ENCODE measurements around the gene ACRV1. TPM values are rescaled to one million over a fixed set of nuclear protein-coding genes. Genes with fewer than 3 reads are reported as not detected.
A peak's percentile ranks its signal among the peaks of the same experiment; 100 is the strongest.

ACRV1 gene
- total and polyA plus RNA-seq, 12 donors, result not detected

DNA sequence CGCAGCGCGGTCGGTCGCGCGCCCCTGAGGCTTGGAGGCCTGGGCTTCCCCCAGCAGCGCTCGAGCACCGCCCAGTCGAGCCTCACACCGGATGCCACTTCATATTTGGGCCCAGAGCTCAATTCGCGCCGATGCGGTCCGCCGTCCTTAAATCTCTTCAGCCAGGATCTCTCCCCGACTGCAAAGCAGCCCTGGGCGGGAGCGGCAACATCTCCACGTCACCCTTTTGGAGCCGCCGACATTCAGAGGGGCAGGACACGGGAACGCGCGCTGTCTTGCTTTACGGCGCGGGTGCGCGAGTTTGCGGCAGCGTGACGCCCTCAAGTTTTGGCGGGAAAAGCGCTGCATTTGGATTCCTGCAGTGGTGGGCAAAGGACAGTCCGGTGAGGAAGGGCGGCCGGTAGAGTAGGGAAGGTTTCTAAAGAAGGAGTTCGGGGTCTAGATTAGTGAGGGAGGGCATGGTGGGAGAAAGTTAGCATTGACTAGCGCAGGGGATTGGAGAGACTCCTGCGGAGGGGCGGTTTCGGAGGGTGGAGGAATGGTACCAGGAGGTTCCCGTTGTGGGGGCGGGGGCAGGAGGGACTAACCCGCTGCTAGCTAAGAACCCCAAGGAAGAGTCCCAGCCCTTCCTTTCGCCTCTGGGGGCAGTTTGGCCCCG is 54.9 kb downstream of the ACRV1 start:
- H3K4me1 ChIP-seq, result peaks cover 0 to 28% (median 20%) of the 10 kb centered on the region in 9 donors
- ATAC-seq (peak; percentile 95 to 98 (median 97)), DNase-seq (peak; percentile 87)
- TF ChIP-seq, protein P1, sequence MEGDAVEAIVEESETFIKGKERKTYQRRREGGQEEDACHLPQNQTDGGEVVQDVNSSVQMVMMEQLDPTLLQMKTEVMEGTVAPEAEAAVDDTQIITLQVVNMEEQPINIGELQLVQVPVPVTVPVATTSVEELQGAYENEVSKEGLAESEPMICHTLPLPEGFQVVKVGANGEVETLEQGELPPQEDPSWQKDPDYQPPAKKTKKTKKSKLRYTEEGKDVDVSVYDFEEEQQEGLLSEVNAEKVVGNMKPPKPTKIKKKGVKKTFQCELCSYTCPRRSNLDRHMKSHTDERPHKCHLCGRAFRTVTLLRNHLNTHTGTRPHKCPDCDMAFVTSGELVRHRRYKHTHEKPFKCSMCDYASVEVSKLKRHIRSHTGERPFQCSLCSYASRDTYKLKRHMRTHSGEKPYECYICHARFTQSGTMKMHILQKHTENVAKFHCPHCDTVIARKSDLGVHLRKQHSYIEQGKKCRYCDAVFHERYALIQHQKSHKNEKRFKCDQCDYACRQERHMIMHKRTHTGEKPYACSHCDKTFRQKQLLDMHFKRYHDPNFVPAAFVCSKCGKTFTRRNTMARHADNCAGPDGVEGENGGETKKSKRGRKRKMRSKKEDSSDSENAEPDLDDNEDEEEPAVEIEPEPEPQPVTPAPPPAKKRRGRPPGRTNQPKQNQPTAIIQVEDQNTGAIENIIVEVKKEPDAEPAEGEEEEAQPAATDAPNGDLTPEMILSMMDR (IDR thresholded peaks at IDR 0.05), result peak in 2 of 9 donors; percentile 2 to 17
- H3K27me3 ChIP-seq, result no peaks in the 10 kb centered on the region
- peak overlapping the region; percentile 32 to 95 (median 70) for H3K4me3 ChIP-seq
- intact Hi-C loops (cut with DNase I), result loop anchor here in 7 of 10 donors (5.0 to 10.0 kb wide), 8 partner anchors 33 to 582 kb away; partner anchors contain the start of genes HYLS1 (in 3 of the 7), EI24 (in 1 of the 7), FEZ1 (in 1 of the 7) and STT3A (in 1 of the 7)
- 1% methylated on average over 50 to 51 of the region's 51 CpGs for WGBS, 2 donors
- no peaks in the 10 kb centered on the region for H3K9me3 ChIP-seq
- peak overlapping the region; percentile 91 to 99 (median 96) for H3K27ac ChIP-seq
- H3K36me3 ChIP-seq, result peaks cover 0 to 35% (median 10%) of the 10 kb centered on the region in 9 donors

DNA sequence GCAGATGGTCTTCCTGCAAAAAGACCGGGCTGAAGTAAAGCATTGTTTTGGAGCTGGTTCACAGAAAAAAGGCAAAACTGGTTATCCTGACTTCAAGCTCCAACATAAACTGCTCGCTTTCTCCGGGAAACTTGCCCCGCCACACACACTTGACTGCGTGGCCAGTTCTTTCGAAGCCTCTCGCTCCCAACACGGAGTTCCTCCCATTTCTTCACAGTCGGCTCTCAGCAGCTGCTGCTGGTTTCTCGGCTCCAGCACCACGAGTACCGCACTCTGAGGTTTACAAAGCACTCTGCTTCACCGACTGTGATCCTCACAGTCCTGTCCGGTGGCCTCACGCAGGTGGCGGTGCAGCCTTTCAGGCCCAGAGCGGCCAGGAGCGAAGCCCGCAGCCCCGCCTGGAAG is 55.4 kb downstream of the ACRV1 start:
- no peaks in the 10 kb centered on the region for H3K27me3 ChIP-seq
- peaks cover 0 to 28% (median 20%) of the 10 kb centered on the region in 9 donors for H3K4me1 ChIP-seq
- peak in 4 of 8 donors; percentile 32 to 51 (median 40) for ATAC-seq
- H3K36me3 ChIP-seq, result peaks cover 0 to 35% (median 15%) of the 10 kb centered on the region in 9 donors
- TF ChIP-seq, protein P1 (IDR thresholded peaks at IDR 0.05), result peak in 2 of 9 donors; percentile 12 to 24
- intact Hi-C loops (cut with DNase I), result loop anchor here in 7 of 10 donors (5.0 to 10.0 kb wide), 8 partner anchors 33 to 582 kb away; partner anchors contain the start of genes HYLS1 (in 3 of the 7), EI24 (in 1 of the 7), FEZ1 (in 1 of the 7) and STT3A (in 1 of the 7)
- H3K27ac ChIP-seq, result peak overlapping the region; percentile 91 to 99 (median 96)
- no peak for DNase-seq
- no peaks in the 10 kb centered on the region for H3K9me3 ChIP-seq
- WGBS, 2 donors, result 1% methylated on average over 20 of the region's 20 CpGs
- H3K4me3 ChIP-seq, result peak overlapping the region; percentile 32 to 95 (median 70)

DNA sequence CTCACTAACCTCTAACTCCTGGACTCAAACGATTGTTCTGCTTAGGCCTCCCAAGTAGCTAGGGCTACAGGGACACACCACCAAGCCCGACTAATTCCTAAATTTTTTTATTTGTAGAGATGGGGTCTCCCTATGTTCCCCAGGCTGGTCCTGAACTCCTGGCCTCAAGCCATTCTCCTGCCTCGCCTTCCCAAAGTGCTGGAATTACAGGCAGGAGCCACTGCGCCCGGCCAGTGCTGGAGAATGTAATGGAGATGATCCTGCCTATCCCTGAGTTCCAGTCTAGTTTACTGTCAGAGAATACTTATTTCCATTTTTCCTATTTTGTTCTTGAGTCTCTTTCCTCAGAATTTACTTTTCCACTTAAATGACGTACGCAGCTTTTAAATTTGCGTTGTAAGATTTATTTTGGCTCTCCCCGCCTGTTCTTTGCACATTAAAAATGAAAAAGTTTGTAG is 55.9 kb downstream of the ACRV1 start, which contains the start of gene CHEK1:
CHEK1 (plus strand) TSS at position 408 of the 458 bp plus-strand sequence. CDS start 1,606 bp downstream, outside the sequence.
- DNase-seq (no peak), ATAC-seq (no peak)
- H3K27me3 ChIP-seq, result no peaks in the 10 kb centered on the region
- 62 to 64% methylated on average over 9 of the region's 9 CpGs for WGBS, 2 donors
- H3K36me3 ChIP-seq, result peaks cover 0 to 35% (median 20%) of the 10 kb centered on the region in 9 donors
- H3K9me3 ChIP-seq, result no peaks in the 10 kb centered on the region
- peak within 1 kb of the TSS; percentile 91 to 99 (median 96) for H3K27ac ChIP-seq
- intact Hi-C loops (cut with DNase I), result loop anchor here in 7 of 10 donors (5.0 to 10.0 kb wide), 9 partner anchors 32 to 583 kb away; partner anchors contain the start of genes HYLS1 (in 3 of the 7), EI24 (in 1 of the 7), FEZ1 (in 1 of the 7) and STT3A (in 1 of the 7)
- peaks cover 0 to 28% (median 20%) of the 10 kb centered on the region in 9 donors for H3K4me1 ChIP-seq
- peak within 1 kb of the TSS; percentile 32 to 95 (median 70) for H3K4me3 ChIP-seq
- TF ChIP-seq, protein P1 (IDR thresholded peaks at IDR 0.05), result no peak

DNA sequence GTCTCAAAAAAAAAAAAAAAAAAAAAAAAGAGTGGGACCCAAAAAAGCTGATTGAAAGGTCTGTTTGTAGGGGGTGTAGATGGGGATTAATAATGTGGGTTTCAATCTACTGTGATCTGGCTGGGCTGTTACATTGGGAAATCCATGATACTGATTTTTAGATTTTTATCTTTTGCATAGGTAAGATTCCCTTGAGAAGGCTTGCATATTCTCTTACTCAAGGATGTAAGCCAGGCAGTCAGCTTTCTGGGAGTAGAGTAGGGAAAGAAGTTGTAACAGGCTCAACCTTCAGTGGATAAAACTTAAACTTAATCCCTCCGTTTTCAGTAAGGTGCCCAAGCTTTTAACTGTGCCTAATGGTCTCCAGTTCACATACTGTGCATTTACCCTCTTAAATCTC is 57.6 kb downstream of the ACRV1 start:
- ATAC-seq (no peak), DNase-seq (no peak)
- Histone ChIP-seq H3K4me1 (peaks cover 0 to 28% (median 20%) of the 10 kb centered on the region in 9 donors), H3K27ac (no peak overlapping the region), H3K4me3 (no peak overlapping the region), H3K9me3 (no peaks in the 10 kb centered on the region), H3K27me3 (no peaks in the 10 kb centered on the region), H3K36me3 (peaks cover 0 to 47% (median 36%) of the 10 kb centered on the region in 9 donors)
- intact Hi-C loops (cut with DNase I), result loop anchor here in 6 of 10 donors (5.0 to 10.0 kb wide), 4 partner anchors 51 to 262 kb away; partner anchors contain the start of genes HYLS1 (in 2 of the 6) and EI24 (in 1 of the 6)
- TF ChIP-seq, protein P1 (IDR thresholded peaks at IDR 0.05), result no peak
- WGBS, 2 donors, result 93 to 97% methylated on average over 1 of the region's 1 CpG
